ENCODE results near the gene FXYD3. TPM values are rescaled to one million over a fixed set of nuclear protein-coding genes. Genes with fewer than 3 reads are reported as not detected.

The FXYD3 gene
- total RNA-seq, 1 donor from 2014 or later, result 2.8 TPM

DNA sequence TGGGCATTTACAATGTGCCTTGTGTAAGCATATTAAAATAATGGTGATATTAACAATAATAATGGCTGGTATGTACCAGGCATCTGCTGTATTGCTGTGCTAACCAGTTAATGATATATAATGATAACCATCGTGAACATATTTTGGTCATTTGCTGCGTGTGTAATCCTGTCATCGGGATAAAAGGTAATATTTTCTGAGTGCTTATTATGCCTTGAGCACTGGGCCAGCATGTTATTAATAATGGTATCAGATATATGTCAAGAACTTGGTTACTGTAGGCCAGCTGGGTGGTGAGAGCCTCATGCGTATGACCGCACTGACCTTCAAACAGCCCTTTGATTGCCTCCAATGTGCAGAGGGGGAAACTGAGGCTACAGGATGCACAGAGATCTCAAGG lies 22.2 kb upstream of the FXYD3 start:
- Mint-ChIP-seq H3K27ac (ENCODE audit: unreplicated experiment) (no peak overlapping the region), H3K4me3 (no peak overlapping the region), H3K27me3 (ENCODE audit: low read depth) (no peaks in the 10 kb centered on the region), H3K36me3 (ENCODE audit: low read depth) (no peaks in the 10 kb centered on the region), H3K4me1 (peaks cover 12% of the 10 kb centered on the region), H3K9me3 (no peaks in the 10 kb centered on the region)
- TF ChIP-seq, protein P1, sequence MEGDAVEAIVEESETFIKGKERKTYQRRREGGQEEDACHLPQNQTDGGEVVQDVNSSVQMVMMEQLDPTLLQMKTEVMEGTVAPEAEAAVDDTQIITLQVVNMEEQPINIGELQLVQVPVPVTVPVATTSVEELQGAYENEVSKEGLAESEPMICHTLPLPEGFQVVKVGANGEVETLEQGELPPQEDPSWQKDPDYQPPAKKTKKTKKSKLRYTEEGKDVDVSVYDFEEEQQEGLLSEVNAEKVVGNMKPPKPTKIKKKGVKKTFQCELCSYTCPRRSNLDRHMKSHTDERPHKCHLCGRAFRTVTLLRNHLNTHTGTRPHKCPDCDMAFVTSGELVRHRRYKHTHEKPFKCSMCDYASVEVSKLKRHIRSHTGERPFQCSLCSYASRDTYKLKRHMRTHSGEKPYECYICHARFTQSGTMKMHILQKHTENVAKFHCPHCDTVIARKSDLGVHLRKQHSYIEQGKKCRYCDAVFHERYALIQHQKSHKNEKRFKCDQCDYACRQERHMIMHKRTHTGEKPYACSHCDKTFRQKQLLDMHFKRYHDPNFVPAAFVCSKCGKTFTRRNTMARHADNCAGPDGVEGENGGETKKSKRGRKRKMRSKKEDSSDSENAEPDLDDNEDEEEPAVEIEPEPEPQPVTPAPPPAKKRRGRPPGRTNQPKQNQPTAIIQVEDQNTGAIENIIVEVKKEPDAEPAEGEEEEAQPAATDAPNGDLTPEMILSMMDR (conservative IDR thresholded peaks at IDR 0.05), result no peak
- DNase-seq (ENCODE audit: low read depth, low spot score), result no peak

DNA sequence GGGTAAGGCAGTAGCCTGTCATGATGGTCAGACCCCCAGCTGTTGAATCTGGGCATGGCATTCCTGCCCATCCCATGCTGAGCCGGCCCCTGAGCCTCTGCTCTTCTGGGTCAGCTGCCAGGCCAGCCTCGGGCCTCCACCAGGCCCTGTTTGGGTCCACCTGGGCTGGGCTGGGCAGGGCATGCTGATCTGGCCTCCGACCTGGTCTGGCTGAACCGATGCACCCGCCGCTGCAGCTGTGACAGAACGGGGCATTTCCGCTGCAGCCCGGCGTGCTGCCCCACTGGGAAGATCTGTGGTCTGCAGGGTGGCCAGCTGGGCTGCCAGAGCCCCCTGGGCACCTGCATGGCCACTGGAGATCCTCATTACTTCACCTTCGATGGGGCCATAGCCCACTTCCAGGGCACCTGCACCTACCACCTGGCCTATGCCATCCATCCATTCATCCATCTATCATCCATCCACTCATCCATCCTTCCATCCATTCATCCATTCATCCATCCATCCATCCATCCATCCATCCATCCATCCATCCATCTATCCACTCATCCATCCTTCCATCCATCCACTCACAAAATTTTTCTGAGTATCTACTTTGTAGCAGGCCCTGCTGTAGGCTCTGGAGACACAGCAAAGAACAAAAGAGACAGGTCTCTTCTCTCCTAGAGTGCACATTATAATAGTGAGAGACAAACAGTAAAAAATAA lies 21.5 kb upstream of the FXYD3 start:
- TF ChIP-seq, protein P1 (conservative IDR thresholded peaks at IDR 0.05), result no peak
- DNase-seq (ENCODE audit: low read depth, low spot score), result no peak
- Mint-ChIP-seq H3K36me3 (ENCODE audit: low read depth) (no peaks in the 10 kb centered on the region), H3K9me3 (no peaks in the 10 kb centered on the region), H3K4me3 (no peak overlapping the region), H3K27me3 (ENCODE audit: low read depth) (no peaks in the 10 kb centered on the region), H3K4me1 (peaks cover 12% of the 10 kb centered on the region), H3K27ac (ENCODE audit: unreplicated experiment) (no peak overlapping the region)

DNA sequence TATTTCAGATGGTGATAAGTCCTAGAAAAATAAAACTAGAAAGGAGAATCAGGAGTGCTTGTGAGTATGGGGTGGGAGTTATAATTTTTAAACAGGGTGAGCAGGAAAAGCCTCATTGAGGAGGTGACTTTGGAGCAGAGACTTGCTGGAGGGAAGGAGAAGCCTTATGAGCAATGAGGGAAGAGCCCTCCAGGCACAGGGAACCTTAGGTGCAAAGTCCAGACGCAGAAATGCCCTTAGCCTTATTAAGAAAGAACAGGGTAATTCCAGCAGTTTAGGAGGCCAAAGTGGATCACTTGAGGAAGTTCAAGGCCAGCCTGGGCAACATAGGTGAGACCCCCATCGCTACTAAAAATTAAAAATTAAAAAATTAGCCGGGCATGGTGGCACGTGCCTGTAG lies 21.0 kb upstream of the FXYD3 start:
- Mint-ChIP-seq H3K27ac (ENCODE audit: unreplicated experiment) (no peak overlapping the region), H3K36me3 (ENCODE audit: low read depth) (no peaks in the 10 kb centered on the region), H3K4me1 (peaks cover 12% of the 10 kb centered on the region), H3K9me3 (no peaks in the 10 kb centered on the region), H3K4me3 (no peak overlapping the region), H3K27me3 (ENCODE audit: low read depth) (no peaks in the 10 kb centered on the region)
- TF ChIP-seq, protein P1 (conservative IDR thresholded peaks at IDR 0.05), result no peak
- DNase-seq (ENCODE audit: low read depth, low spot score), result no peak

DNA sequence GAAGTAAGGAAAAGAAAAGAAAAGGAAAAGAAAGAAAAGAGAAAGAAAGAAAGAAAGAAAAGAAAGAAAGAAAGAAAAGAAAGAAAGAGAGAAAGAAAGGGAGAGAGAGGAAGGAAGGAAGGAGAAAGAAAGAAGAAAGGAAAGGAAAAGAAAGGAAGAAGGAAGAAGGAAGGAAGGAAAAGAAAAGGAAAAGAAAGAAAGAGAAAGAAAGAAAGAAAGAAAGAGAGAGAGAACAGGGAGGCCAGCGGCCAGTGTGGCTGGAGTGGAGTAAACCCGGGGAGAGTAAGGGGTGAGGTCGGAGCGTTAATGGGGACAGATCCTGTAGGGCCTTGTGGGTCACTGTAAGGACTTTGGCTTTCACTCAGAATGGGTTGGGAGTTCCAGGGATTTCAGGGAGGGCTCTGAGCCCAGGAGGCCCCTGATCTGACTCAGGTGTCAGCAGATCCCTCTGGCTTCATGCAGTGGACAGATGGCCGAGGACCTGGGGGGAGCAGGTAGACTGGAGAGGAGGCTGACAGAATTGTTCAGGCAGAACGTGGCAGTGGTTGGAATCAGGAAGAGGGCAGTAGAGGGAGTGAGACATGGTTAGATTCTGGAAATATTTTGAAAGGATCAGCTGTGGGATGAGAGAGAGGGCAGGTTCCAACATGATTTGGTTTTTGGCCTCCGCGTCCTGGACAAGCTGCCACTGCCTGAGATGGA lies 19.8 kb upstream of the FXYD3 start:
- Mint-ChIP-seq H3K4me3 (no peak overlapping the region), H3K27ac (ENCODE audit: unreplicated experiment) (peak overlapping the region; percentile 69)

DNA sequence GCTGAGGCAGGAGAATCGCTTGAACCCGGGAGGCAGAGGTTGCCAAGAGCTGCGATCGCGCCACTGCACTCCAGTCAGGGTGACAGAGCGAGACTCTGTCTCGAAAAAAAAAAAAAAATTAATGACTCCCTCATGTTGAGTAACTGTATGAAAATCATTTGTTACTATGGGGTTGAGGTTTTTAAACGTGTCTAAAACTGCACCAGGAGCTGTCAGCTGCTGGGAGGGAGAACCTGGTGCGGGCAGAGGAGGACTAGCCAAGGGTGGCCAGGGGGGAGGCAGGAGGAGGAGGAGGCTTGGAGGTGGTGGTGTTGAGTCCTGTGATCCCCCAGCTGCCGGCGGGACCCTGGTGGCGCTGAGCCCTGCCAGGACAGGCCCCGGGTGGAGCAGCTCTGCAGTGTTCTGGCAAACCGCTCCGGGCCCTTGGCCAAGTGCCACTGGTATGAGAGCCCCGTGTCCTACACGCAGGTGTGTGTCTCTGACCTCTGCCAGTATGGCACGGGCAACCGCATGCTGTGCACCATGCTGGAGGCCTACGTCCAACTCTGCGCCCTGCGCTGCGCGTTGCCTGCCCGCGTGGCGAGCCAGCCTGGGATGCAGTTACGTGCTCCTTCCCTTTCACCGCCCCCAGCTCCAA lies 17.1 kb upstream of the FXYD3 start:
- no peaks in the 10 kb centered on the region for H3K27me3 Mint-ChIP-seq (ENCODE audit: low read depth)
- H3K27ac Mint-ChIP-seq (ENCODE audit: unreplicated experiment), result no peak overlapping the region
- H3K9me3 Mint-ChIP-seq, result no peaks in the 10 kb centered on the region
- H3K36me3 Mint-ChIP-seq (ENCODE audit: low read depth), result no peaks in the 10 kb centered on the region
- TF ChIP-seq, protein P1 (conservative IDR thresholded peaks at IDR 0.05), result no peak
- no peak overlapping the region for H3K4me3 Mint-ChIP-seq
- H3K4me1 Mint-ChIP-seq, result peaks cover 13% of the 10 kb centered on the region
- DNase-seq (ENCODE audit: low read depth, low spot score), result no peak

More for the DNA sequence above, 19.8 kb upstream of the FXYD3 start:
- no peaks in the 10 kb centered on the region for H3K36me3 Mint-ChIP-seq (ENCODE audit: low read depth)
- H3K4me1 Mint-ChIP-seq, result peaks cover 7% of the 10 kb centered on the region
- TF ChIP-seq, protein P1 (conservative IDR thresholded peaks at IDR 0.05), result no peak
- no peak for DNase-seq (ENCODE audit: low read depth, low spot score)
- no peaks in the 10 kb centered on the region for H3K9me3 Mint-ChIP-seq
- H3K27me3 Mint-ChIP-seq (ENCODE audit: low read depth), result no peaks in the 10 kb centered on the region
